Progenitor cell of endocrine pancreas (in vitro differentiated cells): ENCODE results near the gene COL4A1. TPM values are rescaled to one million over a fixed set of nuclear protein-coding genes. Genes with fewer than 3 reads are reported as not detected.

Experiments used
- DNase-seq: peaks from one replicate; pipeline ENCODE4 v3.0.0; 2021; ENCODE audit warnings: low spot score; ENCODE audit not compliant: unreplicated experiment
- H3K27ac Mint-ChIP-seq: 2 replicates; pipeline ENCODE4 v1.8.0; 2021; ENCODE audit warnings: mild to moderate bottlenecking, moderate library complexity, mixed read lengths
- H3K27me3 Mint-ChIP-seq: 2 replicates; pipeline ENCODE4 v1.8.0; 2021; ENCODE audit warnings: mixed read lengths
- H3K36me3 Mint-ChIP-seq: 2 replicates; pipeline ENCODE4 v1.8.0; 2022; ENCODE audit warnings: mixed read lengths; ENCODE audit not compliant: insufficient read depth
- H3K4me1 Mint-ChIP-seq: 2 replicates; pipeline ENCODE4 v1.8.0; 2021; ENCODE audit warnings: low read depth, mixed read lengths
- H3K4me3 Mint-ChIP-seq: 2 replicates; pipeline ENCODE4 v1.8.0; 2021; ENCODE audit warnings: low read depth, mild to moderate bottlenecking, moderate library complexity, mixed read lengths
- H3K9me3 Mint-ChIP-seq: 2 replicates; pipeline ENCODE4 v1.8.0; 2021; ENCODE audit warnings: low read depth, mixed read lengths
- CTCF ChIP-seq: fragments of 200-600 bp; sonication (generic); IDR thresholded peaks from one replicate; pipeline ENCODE4 v1.5.0; 2021; ENCODE audit warnings: antibody characterized with exemption, mild to moderate bottlenecking; ENCODE audit not compliant: unreplicated experiment
- total RNA-seq: library from RNA; stranded (reverse); gene quantifications from 2 replicates; pipeline ENCODE4 v1.2.1, GENCODE V29; 2021

COL4A1 gene
- total RNA-seq, 1 donor from 2014 or later = 81.3 TPM

DNA sequence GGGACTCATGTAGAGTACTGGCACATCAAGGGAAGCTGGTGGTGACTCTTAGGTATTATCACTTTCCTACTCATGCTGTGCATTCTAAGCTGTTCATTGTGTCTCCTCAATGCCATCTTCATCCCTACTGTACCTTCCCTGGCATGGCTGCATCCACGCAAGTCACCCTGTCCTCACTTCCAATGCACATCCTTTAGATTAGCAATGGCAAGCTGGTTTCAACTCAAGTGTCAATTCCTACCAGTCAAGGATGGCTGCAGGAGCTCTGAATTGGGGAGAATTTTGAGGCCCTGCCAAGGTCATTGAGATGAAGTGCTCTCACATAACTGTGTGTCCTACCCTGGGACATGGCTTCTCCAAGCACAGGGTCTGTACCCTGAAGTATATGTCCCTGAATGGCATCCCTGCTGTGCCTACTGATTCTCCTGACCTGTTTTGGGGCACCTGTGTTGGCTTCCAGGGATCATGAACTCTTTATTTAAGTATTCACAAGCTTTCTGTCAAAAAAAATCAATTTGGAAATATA lies 24.6 kb downstream of the COL4A1 start:
- no peaks in the 10 kb centered on the region for H3K27me3 Mint-ChIP-seq
- H3K4me1 Mint-ChIP-seq = no peaks in the 10 kb centered on the region
- TF ChIP-seq CTCF = no peak
- H3K36me3 Mint-ChIP-seq = no peaks in the 10 kb centered on the region
- DNase-seq = no peak
- H3K9me3 Mint-ChIP-seq = no peaks in the 10 kb centered on the region
- H3K4me3 Mint-ChIP-seq = no peak overlapping the region
- no peak overlapping the region for H3K27ac Mint-ChIP-seq

DNA sequence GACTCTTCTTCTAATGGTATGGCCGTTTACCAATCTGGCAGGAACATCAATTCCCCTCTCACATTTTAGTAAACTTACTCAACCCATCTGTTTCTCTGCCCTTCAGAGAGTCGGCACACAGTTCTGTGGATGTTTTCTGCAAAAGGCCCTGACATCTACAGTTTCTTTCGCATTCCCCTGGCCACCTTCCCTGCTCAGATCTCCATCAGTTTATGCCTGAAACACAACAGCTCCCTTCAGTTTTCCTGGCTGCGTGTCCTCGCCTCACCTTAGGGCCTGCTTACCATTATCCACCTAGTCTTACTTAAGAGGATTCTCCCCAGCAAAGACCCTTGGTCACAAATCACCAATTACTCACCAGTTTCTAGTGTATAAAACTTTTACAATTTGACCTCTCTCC lies 25.2 kb downstream of the COL4A1 start:
- Mint-ChIP-seq H3K36me3 (no peaks in the 10 kb centered on the region), H3K9me3 (no peaks in the 10 kb centered on the region), H3K27me3 (no peaks in the 10 kb centered on the region), H3K4me1 (no peaks in the 10 kb centered on the region), H3K27ac (no peak overlapping the region), H3K4me3 (no peak overlapping the region)
- DNase-seq = no peak
- TF ChIP-seq CTCF = no peak

DNA sequence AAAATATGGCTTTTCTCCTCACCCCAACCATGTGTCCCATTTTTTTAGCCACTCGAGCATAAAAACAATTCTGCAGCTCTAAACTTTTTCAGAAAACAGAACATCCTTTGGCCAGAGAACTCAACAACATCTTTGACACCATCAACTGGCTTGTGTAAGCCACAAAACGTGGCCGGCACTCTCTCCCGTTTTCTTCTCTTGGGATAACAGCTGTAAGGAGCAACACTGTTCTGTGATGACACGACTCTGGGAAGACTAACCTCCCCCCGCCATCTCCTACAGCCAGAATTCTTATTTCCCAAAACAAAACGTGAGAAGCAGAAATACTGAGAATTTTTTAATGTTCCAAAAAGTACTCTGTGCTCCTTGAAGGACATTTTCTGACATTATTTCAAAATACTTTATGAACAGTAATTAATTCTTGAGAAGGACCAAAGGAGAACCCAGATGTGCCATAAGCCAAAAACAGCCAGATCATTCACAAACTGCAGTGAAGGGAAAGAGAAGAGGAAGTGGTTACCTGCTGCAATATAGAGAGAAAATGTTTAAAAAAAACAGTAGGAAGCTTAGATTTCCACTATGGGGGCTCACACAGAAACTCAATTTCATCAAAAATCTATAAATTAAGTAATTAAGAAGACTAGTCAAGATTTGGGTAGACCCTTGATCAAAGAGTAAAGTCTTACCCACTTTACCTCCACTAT lies 25.8 kb downstream of the COL4A1 start:
- no peak for TF ChIP-seq CTCF
- H3K4me1 Mint-ChIP-seq = no peaks in the 10 kb centered on the region
- no peak overlapping the region for H3K4me3 Mint-ChIP-seq
- no peaks in the 10 kb centered on the region for H3K9me3 Mint-ChIP-seq
- no peak for DNase-seq
- no peaks in the 10 kb centered on the region for H3K27me3 Mint-ChIP-seq
- no peak overlapping the region for H3K27ac Mint-ChIP-seq
- no peaks in the 10 kb centered on the region for H3K36me3 Mint-ChIP-seq

DNA sequence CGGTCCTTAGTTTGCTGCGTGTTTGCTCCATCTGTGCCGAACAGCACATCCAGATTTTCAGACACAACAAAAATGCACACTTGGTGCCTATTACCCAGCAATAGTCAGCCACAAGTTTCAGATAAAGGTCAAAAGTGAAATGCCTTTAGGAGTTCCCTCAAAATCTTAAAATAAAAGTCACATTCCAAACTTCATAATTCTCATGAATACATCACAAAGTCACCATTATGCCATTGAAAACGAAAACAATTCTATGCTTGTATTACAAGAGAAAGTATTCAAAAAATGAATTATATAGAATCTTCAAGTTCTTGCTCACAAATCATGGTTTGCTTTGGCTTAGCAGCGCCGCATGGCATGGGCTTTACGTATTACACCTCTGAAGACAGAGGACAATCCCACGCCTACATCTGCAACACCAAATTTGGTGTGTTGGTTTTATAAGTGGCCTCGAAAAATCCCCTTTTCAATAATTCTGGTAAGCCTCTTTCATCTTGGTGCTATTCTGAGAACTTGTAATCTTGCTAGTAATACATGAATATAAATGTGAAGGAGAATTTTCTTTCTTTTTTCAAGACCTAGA lies 26.6 kb downstream of the COL4A1 start:
- no peak for DNase-seq
- H3K4me1 Mint-ChIP-seq = no peaks in the 10 kb centered on the region
- TF ChIP-seq CTCF = no peak
- no peaks in the 10 kb centered on the region for H3K9me3 Mint-ChIP-seq
- no peak overlapping the region for H3K4me3 Mint-ChIP-seq
- no peaks in the 10 kb centered on the region for H3K27me3 Mint-ChIP-seq
- no peak overlapping the region for H3K27ac Mint-ChIP-seq
- H3K36me3 Mint-ChIP-seq = no peaks in the 10 kb centered on the region

- Mint-ChIP-seq H3K36me3 (no peaks in the 10 kb centered on the region), H3K27ac (peak overlapping the region; percentile 29), H3K9me3 (no peaks in the 10 kb centered on the region), H3K27me3 (no peaks in the 10 kb centered on the region), H3K4me1 (no peaks in the 10 kb centered on the region), H3K4me3 (no peak overlapping the region)
- TF ChIP-seq CTCF = no peak
- DNase-seq = no peak
Measured at GRCh38 chr13:110279684-110280083, 27.3 kb downstream of the COL4A1 start.
